H1 (cell line): ENCODE data around the gene VDR.

ENCODE experiments used
- GTF2F1 ChIP-seq: IDR thresholded peaks from 2 replicates; pipeline ENCODE4 v1.6.1; 2012; ENCODE audit warnings: low read depth, low read length, improper control_type of control experiment, borderline replicate concordance
- HDAC2 ChIP-seq, 2 experiments: fragments of 300-600 bp in 1 of 2; sonication (generic) in 1 of 2; IDR thresholded peaks; 2 replicates each; pipeline ENCODE4 v1.6.1; 2011 to 2012; ENCODE audit warnings: low read depth in 2 of 2, low read length in 2 of 2, mild to moderate bottlenecking in 2 of 2, moderate library complexity in 2 of 2, borderline replicate concordance in 1 of 2, inconsistent platforms in 1 of 2
- POLR2A ChIP-seq, 2 experiments: IDR thresholded peaks; 1 replicate in 1 of 2; 2 replicates in 1 of 2; pipeline ENCODE4 v1.6.1; 2011; ENCODE audit warnings: low read depth in 2 of 2, low read length in 2 of 2, mild to moderate bottlenecking in 2 of 2; ENCODE audit errors: control extremely low read depth in 1 of 2
- RFX5 ChIP-seq: IDR thresholded peaks from 2 replicates; pipeline ENCODE4 v1.6.1; 2011; ENCODE audit warnings: low read depth, low read length, improper control_type of control experiment, borderline replicate concordance
- TF ChIP-seq, protein P1 (sequence below): IDR thresholded peaks from 2 replicates; pipeline ENCODE4 v1.6.1; 2011; ENCODE audit warnings: low read depth, mild to moderate bottlenecking, low read length; ENCODE audit not compliant: insufficient read depth
- TF ChIP-seq, protein P2 (sequence below), 3 experiments: IDR thresholded peaks; 1 replicate in 2 of 3; 2 replicates in 1 of 3; pipeline versions ENCODE4 v1.5.1 to v1.6.1; 2011; ENCODE audit warnings: low read length in 3 of 3, mild to moderate bottlenecking in 3 of 3, inconsistent platforms in 2 of 3, low read depth in 1 of 3, moderate library complexity in 1 of 3; ENCODE audit not compliant: insufficient read depth in 1 of 3; ENCODE audit errors: control extremely low read depth in 1 of 3

- TF ChIP-seq, protein P1, sequence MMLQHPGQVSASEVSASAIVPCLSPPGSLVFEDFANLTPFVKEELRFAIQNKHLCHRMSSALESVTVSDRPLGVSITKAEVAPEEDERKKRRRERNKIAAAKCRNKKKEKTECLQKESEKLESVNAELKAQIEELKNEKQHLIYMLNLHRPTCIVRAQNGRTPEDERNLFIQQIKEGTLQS, result no peak
- TF ChIP-seq, protein P2, sequence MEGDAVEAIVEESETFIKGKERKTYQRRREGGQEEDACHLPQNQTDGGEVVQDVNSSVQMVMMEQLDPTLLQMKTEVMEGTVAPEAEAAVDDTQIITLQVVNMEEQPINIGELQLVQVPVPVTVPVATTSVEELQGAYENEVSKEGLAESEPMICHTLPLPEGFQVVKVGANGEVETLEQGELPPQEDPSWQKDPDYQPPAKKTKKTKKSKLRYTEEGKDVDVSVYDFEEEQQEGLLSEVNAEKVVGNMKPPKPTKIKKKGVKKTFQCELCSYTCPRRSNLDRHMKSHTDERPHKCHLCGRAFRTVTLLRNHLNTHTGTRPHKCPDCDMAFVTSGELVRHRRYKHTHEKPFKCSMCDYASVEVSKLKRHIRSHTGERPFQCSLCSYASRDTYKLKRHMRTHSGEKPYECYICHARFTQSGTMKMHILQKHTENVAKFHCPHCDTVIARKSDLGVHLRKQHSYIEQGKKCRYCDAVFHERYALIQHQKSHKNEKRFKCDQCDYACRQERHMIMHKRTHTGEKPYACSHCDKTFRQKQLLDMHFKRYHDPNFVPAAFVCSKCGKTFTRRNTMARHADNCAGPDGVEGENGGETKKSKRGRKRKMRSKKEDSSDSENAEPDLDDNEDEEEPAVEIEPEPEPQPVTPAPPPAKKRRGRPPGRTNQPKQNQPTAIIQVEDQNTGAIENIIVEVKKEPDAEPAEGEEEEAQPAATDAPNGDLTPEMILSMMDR (IDR thresholded peaks at IDR 0.05; ENCODE audit: control extremely low read depth in 1 of 3, insufficient read depth in 1 of 3, low read depth in 1 of 3, low read length in 3 of 3), result no peak
- TF ChIP-seq RFX5 (no peak), GTF2F1 (no peak), HDAC2 (IDR thresholded peaks at IDR 0.05; ENCODE audit: borderline replicate concordance in 1 of 2, low read depth in 2 of 2, low read length in 2 of 2) (no peak), POLR2A (IDR thresholded peaks at IDR 0.05; ENCODE audit: control extremely low read depth in 1 of 2, low read depth in 2 of 2, low read length in 2 of 2) (no peak)
Measured at GRCh38 chr12:47886510-47887240, 18.1 kb downstream of the VDR start.
